Gastroesophageal sphincter (tissue), 2 donors: ENCODE data around the gene FHL1.

ENCODE experiments used
- EP300 ChIP-seq: sonication (generic); formaldehyde crosslinking; IDR thresholded peaks from one replicate; pipeline ENCODE4 v1.6.1; 2017; ENCODE audit warnings: antibody characterized with exemption, mild to moderate bottlenecking
- POLR2AphosphoS5 ChIP-seq: sonication (generic); formaldehyde crosslinking; IDR thresholded peaks from one replicate; pipeline ENCODE4 v1.6.1; 2017; ENCODE audit warnings: antibody characterized with exemption

- TF ChIP-seq POLR2AphosphoS5 (no peak), EP300 (no peak)
Observed at GRCh38 chrX:136258951-136259350, 111.6 kb downstream of the FHL1 start.
